GM21737 (cell line): Measurements from ENCODE around the gene HDDC3.

ENCODE experiments used
- ATAC-seq: cut with Tn5 transposase; IDR thresholded peaks from one replicate; pipeline ENCODE4 v1.9.1; 2021; ENCODE audit warnings: mild to moderate bottlenecking, moderate library complexity; ENCODE audit not compliant: unreplicated experiment

HDDC3 gene

GRCh38 chr15:90931828-90932659 is at the start of gene HDDC3:
Gene HDDC3, minus strand, starts transcription at chr15:90932549. Its CDS starts 9 bp downstream, at chr15:90932540.
- ATAC-seq = peak; percentile 47

- ATAC-seq = no peak
Observed at GRCh38 chr15:90982135-90982534, 49.8 kb upstream of the HDDC3 start.

- ATAC-seq = no peak
Observed at GRCh38 chr15:90981681-90982080, 49.3 kb upstream of the HDDC3 start.

GRCh38 chr15:90979582-90979981 is 47.2 kb upstream of the HDDC3 start:
- ATAC-seq = no peak

- ATAC-seq = no peak
Observed at GRCh38 chr15:90974216-90974615, 41.9 kb upstream of the HDDC3 start.

GRCh38 chr15:90972133-90972532 is 39.8 kb upstream of the HDDC3 start:
- no peak for ATAC-seq

- ATAC-seq = no peak
Observed at GRCh38 chr15:90970274-90970673, 37.9 kb upstream of the HDDC3 start.

GRCh38 chr15:90968434-90968833 is 36.1 kb upstream of the HDDC3 start:
- ATAC-seq = no peak

- ATAC-seq = no peak
Observed at GRCh38 chr15:90967206-90967605, 34.9 kb upstream of the HDDC3 start.

- no peak for ATAC-seq
Observed at GRCh38 chr15:90966262-90966661, 33.9 kb upstream of the HDDC3 start.

- no peak for ATAC-seq
Observed at GRCh38 chr15:90962021-90962420, 29.7 kb upstream of the HDDC3 start.

- no peak for ATAC-seq
Observed at GRCh38 chr15:90960298-90961091, 28.1 kb upstream of the HDDC3 start.

GRCh38 chr15:90959894-90960293 is 27.5 kb upstream of the HDDC3 start:
- no peak for ATAC-seq

- ATAC-seq = no peak
Observed at GRCh38 chr15:90959028-90959595, 26.8 kb upstream of the HDDC3 start.

GRCh38 chr15:90957791-90958190 is 25.4 kb upstream of the HDDC3 start:
- no peak for ATAC-seq

- no peak for ATAC-seq
Observed at GRCh38 chr15:90957031-90957790, 24.9 kb upstream of the HDDC3 start.

GRCh38 chr15:90956274-90957030 is 24.1 kb upstream of the HDDC3 start:
- ATAC-seq = no peak

GRCh38 chr15:90955624-90956273 is 23.4 kb upstream of the HDDC3 start:
- no peak for ATAC-seq

- peak; percentile 89 for ATAC-seq
Observed at GRCh38 chr15:90954712-90955623, 22.6 kb upstream of the HDDC3 start, which contains the start of gene RCCD1. Gene RCCD1, plus strand, starts transcription at chr15:90954884. Its CDS starts 1,851 bp downstream, at chr15:90956735.
